Effector memory CD8-positive, alpha-beta T cell (primary cell): ENCODE data around the gene APBA2.
"Not testable (repeated sequence)": the region's sequence is repeated elsewhere in the genome, so short reads cannot be mapped to it uniquely, and the experiment has no call there.

Experiments used
- ATAC-seq: fragments of 150-1000 bp; cut with Tn5 transposase; replicated peaks from 2 replicates; pipeline ENCODE4 v1.10.0; 2021; ENCODE audit warnings: mild to moderate bottlenecking, moderate library complexity
- DNase-seq, 3 experiments: peaks; one replicate each; pipeline ENCODE4 v3.0.0; 2021
- H3K27ac Mint-ChIP-seq, 2 donors: one replicate each; pipeline ENCODE4 v1.8.0; 2022; ENCODE audit warnings: mild to moderate bottlenecking in 2 of 2, mixed read lengths in 2 of 2, moderate library complexity in 2 of 2
- H3K27me3 Mint-ChIP-seq, 2 donors: one replicate each; pipeline ENCODE4 v1.8.0; 2022; ENCODE audit warnings: mixed read lengths in 2 of 2
- H3K36me3 Mint-ChIP-seq: one replicate; pipeline ENCODE4 v1.8.0; 2022; ENCODE audit warnings: mild to moderate bottlenecking, moderate library complexity, mixed read lengths; ENCODE audit not compliant: insufficient read depth
- H3K4me1 Mint-ChIP-seq, 2 donors: one replicate each; pipeline ENCODE4 v1.8.0; 2022; ENCODE audit warnings: low read depth in 2 of 2, mixed read lengths in 2 of 2
- H3K4me3 Mint-ChIP-seq, 2 donors: one replicate each; pipeline ENCODE4 v1.8.0; 2022; ENCODE audit warnings: mild to moderate bottlenecking in 2 of 2, mixed read lengths in 2 of 2, moderate library complexity in 2 of 2
- H3K9me3 Mint-ChIP-seq, 2 donors: one replicate each; pipeline ENCODE4 v1.8.0; 2022; ENCODE audit warnings: mixed read lengths in 2 of 2

APBA2 gene

DNA sequence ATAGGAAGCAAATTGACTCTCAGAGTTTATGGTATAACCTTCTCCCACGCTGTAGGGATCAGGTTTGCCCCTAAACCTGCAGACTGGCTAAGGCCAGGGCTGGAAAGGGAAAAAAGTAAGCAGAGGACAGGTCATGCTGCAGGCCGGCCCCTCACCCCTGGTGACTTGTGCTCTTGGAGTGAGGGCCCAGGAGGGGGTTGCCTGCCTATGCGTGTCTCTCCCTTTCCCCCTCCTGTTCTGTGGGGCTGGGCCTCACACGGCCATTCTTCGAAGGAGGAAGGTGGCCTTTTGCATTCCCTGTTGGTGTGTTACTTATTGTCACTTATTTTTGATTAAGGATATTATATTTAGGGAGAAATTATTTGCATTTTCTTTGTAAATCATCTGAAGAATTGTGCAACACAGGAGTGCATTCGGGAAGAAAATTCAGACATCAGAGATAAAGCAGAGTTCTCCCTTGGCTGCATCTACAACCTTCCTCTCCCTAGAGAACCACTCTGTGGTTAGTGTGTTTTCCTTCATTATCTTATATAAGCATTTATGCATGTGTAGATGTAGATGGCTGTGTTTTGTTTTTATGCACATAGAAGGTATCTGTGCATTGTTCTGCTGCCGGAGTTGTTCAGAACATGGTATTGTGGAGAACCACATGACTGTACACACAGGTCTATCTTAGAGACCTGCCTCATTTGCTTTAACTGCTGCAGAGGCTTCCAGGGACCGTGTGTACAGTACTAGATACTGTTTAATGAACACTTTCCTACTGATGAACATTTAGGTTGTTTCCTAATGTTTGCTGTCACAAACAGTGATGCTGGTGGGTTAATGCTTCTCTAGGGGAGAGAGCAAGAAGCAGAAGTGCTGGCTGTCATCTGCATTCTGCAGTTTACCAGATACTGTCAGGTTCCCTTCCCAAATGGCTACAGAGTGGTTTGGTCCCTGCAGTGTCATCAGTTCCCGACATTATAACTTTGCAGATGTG is 133.5 kb downstream of the APBA2 start:
- H3K4me3 Mint-ChIP-seq: no peak overlapping the region
- DNase-seq: no peak
- no peak overlapping the region for H3K27ac Mint-ChIP-seq
- peaks cover 0 to 3% of the 10 kb centered on the region in 2 donors for H3K27me3 Mint-ChIP-seq
- H3K36me3 Mint-ChIP-seq: peaks cover 4% of the 10 kb centered on the region
- H3K9me3 Mint-ChIP-seq: no peaks in the 10 kb centered on the region
- H3K4me1 Mint-ChIP-seq: peaks cover 0 to 15% of the 10 kb centered on the region in 2 donors
- no peak for ATAC-seq

GRCh38 chr15:29021857-29022256 is 136.1 kb downstream of the APBA2 start:
- DNase-seq (no peak), ATAC-seq (no peak)
- peaks cover 0 to 10% of the 10 kb centered on the region in 2 donors for H3K4me1 Mint-ChIP-seq
- H3K27me3 Mint-ChIP-seq: peaks cover 0 to 8% of the 10 kb centered on the region in 2 donors
- H3K9me3 Mint-ChIP-seq: no peaks in the 10 kb centered on the region
- peaks cover 1% of the 10 kb centered on the region for H3K36me3 Mint-ChIP-seq
- no peak overlapping the region for H3K4me3 Mint-ChIP-seq
- H3K27ac Mint-ChIP-seq: no peak overlapping the region

DNA sequence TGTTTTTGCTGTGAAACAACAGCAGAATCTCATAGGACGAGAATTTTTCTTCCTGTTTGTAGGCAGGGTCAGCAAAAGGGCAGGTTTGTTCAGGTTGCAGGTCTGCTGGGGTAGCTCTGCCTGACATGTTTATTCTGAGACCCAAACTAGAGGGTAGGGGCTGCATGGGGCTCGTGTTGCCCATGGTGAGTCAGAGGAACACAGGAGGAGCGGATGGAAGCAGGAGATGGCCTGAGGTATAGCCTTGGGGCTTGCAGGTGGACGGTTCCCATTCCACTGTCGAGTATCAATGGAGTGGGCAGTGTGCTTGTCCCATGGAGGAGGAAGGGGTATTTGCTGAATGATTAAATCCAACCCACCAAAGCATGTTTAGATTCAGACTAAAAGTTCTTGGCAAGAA is 138.9 kb downstream of the APBA2 start:
- Mint-ChIP-seq H3K4me1 (peaks cover under 1 to 11% of the 10 kb centered on the region in 2 donors), H3K36me3 (no peaks in the 10 kb centered on the region), H3K9me3 (no peaks in the 10 kb centered on the region), H3K4me3 (no peak overlapping the region), H3K27ac (no peak overlapping the region), H3K27me3 (peaks cover 0 to 8% of the 10 kb centered on the region in 2 donors)
- DNase-seq: no peak
- ATAC-seq: no peak

DNA sequence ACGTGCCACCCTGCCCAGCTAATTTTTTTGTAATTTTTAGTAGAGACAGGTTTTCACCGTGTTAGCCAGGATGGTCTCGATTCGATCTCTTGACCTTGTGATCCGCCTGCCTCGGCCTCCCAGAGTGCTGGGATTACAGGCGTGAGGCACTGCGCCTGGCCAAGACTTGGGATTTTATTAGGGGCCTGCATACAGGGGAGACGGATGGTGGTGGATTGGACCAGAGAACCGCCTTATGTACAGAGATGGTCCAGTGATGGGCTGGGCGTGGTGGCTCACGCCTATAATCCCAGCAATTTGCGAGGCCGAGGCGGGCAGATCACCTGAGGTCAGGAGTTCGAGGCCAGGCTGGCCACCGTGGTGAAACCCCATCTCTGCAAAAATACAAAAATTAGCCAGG is 139.6 kb downstream of the APBA2 start:
- DNase-seq, H3K27me3 Mint-ChIP-seq, H3K36me3 Mint-ChIP-seq, ATAC-seq, H3K9me3 Mint-ChIP-seq, H3K4me3 Mint-ChIP-seq, H3K27ac Mint-ChIP-seq: not testable (repeated sequence)
- peaks cover 2 to 12% of the 10 kb centered on the region in 2 donors for H3K4me1 Mint-ChIP-seq

DNA sequence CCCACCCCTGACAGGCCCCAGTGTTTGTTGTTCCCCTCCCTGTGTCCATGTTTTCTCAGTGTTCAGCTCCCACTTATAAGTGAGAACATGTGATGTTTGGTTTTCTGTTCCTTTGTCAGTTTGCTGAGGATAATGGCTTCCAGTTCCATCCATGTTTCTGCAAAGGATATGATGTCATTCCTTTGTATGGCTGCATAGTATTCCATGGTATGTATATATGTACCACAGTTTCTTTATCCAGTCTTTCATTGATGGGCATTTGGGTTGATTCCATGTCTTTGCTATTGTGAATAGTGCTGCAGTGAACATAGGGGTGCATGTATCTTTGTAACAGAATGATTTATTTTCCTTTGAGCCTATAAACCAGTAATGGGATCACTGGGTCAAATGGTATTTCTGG is 142.4 kb downstream of the APBA2 start:
- not testable (repeated sequence) for H3K36me3 Mint-ChIP-seq, H3K27me3 Mint-ChIP-seq, H3K4me3 Mint-ChIP-seq, H3K27ac Mint-ChIP-seq, H3K9me3 Mint-ChIP-seq, ATAC-seq, DNase-seq
- H3K4me1 Mint-ChIP-seq: peaks cover 16 to 34% of the 10 kb centered on the region in 2 donors

DNA sequence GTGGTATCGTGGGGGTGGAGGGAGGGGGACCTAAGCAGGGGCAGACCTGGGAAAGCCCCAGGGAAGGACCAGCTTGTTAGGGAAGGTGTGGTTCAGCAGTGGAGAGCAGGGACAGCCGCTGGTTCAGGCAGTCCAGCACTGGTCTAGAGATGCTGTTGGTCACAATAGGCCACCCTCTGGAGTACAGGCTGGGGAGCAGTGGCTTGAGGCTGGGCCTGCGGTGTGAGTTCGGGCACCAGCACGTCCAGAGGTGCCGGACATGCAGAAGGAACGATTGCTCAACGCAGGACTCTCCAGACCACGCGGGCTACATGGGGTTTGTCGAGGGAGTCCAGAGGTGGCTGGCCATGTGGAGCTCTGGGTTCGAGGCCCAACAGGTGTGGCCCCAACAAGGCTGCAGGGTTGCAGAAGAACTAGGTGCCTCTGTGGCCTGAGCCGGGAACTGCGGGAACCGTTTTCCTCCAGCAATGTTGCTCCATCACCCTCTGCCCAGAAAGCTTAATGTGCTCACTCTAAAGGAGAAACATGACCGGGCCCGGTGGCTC is 143.9 kb downstream of the APBA2 start:
- Mint-ChIP-seq H3K36me3 (no peaks in the 10 kb centered on the region), H3K4me3 (no peak overlapping the region), H3K4me1 (peaks cover 19 to 37% of the 10 kb centered on the region in 2 donors), H3K27ac (peak overlapping the region in 1 of 2 donors; percentile 85), H3K9me3 (peaks cover 0 to 7% of the 10 kb centered on the region in 2 donors), H3K27me3 (peaks cover 0 to 1% of the 10 kb centered on the region in 2 donors)
- no peak for ATAC-seq
- no peak for DNase-seq

DNA sequence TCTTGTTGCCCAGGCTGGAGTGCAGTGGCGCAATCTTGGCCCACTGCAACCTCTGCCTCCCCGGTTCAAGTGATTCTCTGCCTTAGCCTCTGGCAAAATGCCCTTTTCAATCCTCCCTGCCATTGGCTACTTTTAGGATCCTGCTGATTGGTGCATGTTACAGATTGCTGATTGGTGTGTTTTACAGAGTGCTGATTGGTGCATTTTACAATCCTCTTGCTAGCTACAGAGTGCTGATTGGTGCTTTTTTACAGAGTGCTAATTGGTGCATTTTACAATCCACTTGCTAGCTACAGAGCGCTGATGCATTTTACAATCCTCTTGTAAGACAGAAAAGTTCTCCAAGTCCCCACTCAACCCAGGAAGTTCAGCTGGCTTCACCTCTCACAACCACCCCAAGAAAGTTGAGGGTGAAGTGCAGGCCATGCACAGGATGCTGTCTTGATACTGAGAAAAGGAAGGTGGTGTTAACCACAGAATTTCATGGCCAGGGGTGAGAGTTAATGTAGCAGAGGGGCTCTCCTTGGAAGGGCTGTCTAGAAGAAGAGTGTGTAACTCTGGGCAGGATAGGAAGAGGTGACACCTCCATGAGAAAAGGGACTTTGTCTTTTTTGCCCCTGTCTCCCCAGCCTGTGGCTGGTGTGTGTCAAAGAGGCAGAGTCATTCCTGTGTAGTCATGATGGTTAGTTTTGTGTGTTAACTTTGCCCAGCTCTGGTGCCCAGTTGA is 145.9 kb downstream of the APBA2 start:
- Mint-ChIP-seq H3K27me3 (no peaks in the 10 kb centered on the region), H3K36me3 (no peaks in the 10 kb centered on the region), H3K9me3 (peaks cover 0 to 7% of the 10 kb centered on the region in 2 donors), H3K4me1 (peaks cover 22 to 42% of the 10 kb centered on the region in 2 donors), H3K4me3 (peak overlapping the region; percentile 1 to 49), H3K27ac (peak overlapping the region; percentile 31 to 88)
- peak in 1 of 3 experiments; percentile 32 for DNase-seq
- peak; percentile 89 for ATAC-seq

- H3K27ac Mint-ChIP-seq: peak overlapping the region; percentile 31 to 88
- H3K4me1 Mint-ChIP-seq: peaks cover 23 to 43% of the 10 kb centered on the region in 2 donors
These were observed 146.5 kb downstream of the APBA2 start for GRCh38 chr15:29032229-29032625.

DNA sequence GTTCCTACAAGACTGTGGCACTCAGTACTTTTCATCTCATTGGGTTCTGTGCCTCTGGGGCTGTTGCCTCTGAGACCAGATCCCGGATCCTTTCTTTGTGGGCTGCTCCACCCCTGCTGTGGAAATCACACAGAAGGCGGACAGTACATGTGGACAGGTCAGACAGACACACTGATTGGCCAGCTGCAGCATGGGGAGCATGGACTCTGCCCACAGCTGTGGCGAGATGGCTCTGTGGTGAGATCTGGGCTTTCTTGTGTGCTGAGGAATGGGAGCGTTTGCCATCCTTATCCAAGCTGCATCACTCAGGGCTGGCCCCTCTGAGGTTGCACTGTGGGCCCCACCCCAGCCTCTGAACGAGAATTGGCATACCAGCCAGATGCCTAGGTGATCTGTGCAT is 147.0 kb downstream of the APBA2 start:
- peak overlapping the region; percentile 31 to 88 for H3K27ac Mint-ChIP-seq
- peak overlapping the region in 1 of 2 donors; percentile 1 for H3K4me3 Mint-ChIP-seq
- DNase-seq: no peak
- H3K9me3 Mint-ChIP-seq: peaks cover 0 to 7% of the 10 kb centered on the region in 2 donors
- H3K27me3 Mint-ChIP-seq: no peaks in the 10 kb centered on the region
- H3K4me1 Mint-ChIP-seq: peaks cover 27 to 49% of the 10 kb centered on the region in 2 donors
- peaks cover 4% of the 10 kb centered on the region for H3K36me3 Mint-ChIP-seq
- ATAC-seq: no peak

More at GRCh38 chr15:29032229-29032625, 146.5 kb downstream of the APBA2 start:
- no peak for DNase-seq
- no peaks in the 10 kb centered on the region for H3K27me3 Mint-ChIP-seq
- ATAC-seq: no peak
- peak overlapping the region; percentile 1 to 49 for H3K4me3 Mint-ChIP-seq
- H3K9me3 Mint-ChIP-seq: peaks cover 0 to 7% of the 10 kb centered on the region in 2 donors
- H3K36me3 Mint-ChIP-seq: peaks cover 2% of the 10 kb centered on the region

GRCh38 chr15:29034151-29034550 is 148.4 kb downstream of the APBA2 start:
- H3K4me3 Mint-ChIP-seq: no peak overlapping the region
- H3K4me1 Mint-ChIP-seq: peaks cover 31 to 55% of the 10 kb centered on the region in 2 donors
- H3K36me3 Mint-ChIP-seq: peaks cover 4% of the 10 kb centered on the region

DNA sequence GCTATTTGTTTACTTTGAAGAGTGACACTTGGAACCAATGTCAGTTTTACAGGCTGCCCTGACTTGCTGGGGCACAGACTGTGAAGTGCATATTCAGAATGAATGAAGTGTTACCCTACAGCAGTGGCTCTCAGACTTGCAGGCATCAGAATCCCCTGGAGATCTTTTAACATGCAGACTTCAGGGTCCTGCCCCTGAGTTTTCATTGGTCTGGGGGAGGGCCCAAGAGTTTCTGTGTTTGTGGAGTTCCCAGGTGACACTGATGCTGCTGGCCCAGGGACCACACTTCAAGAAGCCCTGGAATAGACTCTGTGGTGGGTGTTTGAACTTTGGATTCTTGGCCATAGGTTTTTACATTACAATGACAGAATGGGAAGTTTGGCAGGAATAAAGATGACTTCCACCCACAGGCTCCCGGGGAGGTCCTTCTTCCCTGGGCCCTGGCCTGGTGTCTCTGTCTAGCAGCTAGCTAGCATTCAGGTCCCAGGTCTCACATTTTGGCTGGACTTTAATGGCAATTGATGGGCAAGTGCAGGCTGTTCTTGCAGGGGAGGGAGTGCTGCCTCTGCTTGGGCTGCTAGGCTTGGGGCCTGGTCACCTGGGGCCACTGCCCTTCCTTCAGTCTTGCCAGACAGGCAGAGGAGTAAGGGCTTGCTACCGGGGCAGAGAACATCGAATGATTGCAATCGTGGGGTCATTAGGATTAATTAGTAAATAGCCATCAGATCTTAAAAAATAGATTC is 149.0 kb downstream of the APBA2 start:
- H3K36me3 Mint-ChIP-seq: peaks cover 4% of the 10 kb centered on the region

More at GRCh38 chr15:29034151-29034550, 148.4 kb downstream of the APBA2 start:
- DNase-seq (no peak), ATAC-seq (no peak)
- Mint-ChIP-seq H3K27ac (no peak overlapping the region), H3K27me3 (no peaks in the 10 kb centered on the region), H3K9me3 (peaks cover 0 to 7% of the 10 kb centered on the region in 2 donors)

DNA sequence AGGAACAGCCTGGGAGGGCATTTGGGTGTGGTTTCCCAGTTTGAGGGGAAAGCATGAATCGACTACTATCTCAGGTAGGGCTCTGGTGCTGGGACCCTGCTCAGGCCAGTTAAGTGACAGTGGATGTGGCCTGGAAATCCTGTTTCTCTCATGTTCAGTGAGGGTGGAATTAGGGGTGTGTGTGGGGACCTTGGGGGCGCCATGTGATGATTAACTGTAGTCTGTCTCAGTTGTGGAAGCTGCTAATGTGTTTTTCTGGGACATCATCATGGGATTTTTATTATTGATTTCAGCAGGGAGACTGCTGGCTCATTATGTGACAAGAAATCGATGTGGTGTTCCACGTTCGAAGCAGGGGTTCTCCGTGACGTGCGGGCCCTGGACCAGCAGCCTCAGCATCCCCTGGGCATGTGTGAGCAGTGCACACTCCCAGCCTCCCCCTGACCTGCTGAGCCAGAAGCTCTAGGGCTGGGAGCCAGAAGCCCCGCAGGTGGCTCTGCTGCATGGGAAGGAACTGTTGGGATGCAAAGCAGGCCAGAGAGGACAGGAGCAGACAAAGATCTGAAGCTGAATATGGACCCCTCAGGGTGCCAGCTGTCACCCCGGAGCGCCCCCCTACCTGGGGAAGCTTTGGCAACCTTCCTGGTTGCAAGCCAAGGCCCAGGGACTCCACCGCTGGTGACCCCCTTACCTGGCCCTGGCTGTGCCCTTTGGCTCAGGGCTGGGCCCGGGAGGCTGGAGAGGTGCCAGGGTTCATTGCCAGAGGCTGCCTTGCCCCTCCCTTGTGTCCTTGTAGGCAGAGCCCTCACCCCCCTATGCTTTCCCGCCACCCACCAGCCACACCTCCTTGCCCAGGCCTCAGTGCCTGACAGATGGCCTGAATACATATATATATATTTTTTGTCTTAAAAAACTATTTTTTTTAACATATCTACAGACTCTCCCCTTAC is 149.8 kb downstream of the APBA2 start:
- Mint-ChIP-seq H3K4me3 (no peak overlapping the region), H3K36me3 (peaks cover 4% of the 10 kb centered on the region), H3K27me3 (no peaks in the 10 kb centered on the region), H3K9me3 (peaks cover 0 to 7% of the 10 kb centered on the region in 2 donors), H3K27ac (no peak overlapping the region), H3K4me1 (peaks cover 38 to 58% of the 10 kb centered on the region in 2 donors)
- DNase-seq (no peak), ATAC-seq (no peak)

More for the DNA sequence above, 149.0 kb downstream of the APBA2 start:
- H3K4me1 Mint-ChIP-seq: peaks cover 35 to 57% of the 10 kb centered on the region in 2 donors
- H3K4me3 Mint-ChIP-seq: no peak overlapping the region
- no peak overlapping the region for H3K27ac Mint-ChIP-seq
- H3K27me3 Mint-ChIP-seq: no peaks in the 10 kb centered on the region
- ATAC-seq (no peak), DNase-seq (no peak)
- H3K9me3 Mint-ChIP-seq: peaks cover 0 to 7% of the 10 kb centered on the region in 2 donors
